Mammary epithelial cell (primary cell): ENCODE data around the gene NMD3.

ENCODE experiments used
- EZH2 ChIP-seq: IDR thresholded peaks from 2 replicates; pipeline ENCODE4 v1.6.1; 2012; ENCODE audit warnings: low read length, inconsistent platforms, borderline replicate concordance
- TF ChIP-seq, protein P1 (sequence below), 2 donors: IDR thresholded peaks in 1 of 2; conservative IDR thresholded peaks in 1 of 2; 2 replicates each; pipeline ENCODE4 v1.5.1; 2011 to 2012; ENCODE audit warnings: inconsistent platforms in 2 of 2, low read length in 2 of 2, mild to moderate bottlenecking in 2 of 2, control low read depth in 1 of 2, low read depth in 1 of 2; ENCODE audit not compliant: insufficient read depth in 1 of 2; ENCODE audit errors: extremely low read depth in 1 of 2

DNA sequence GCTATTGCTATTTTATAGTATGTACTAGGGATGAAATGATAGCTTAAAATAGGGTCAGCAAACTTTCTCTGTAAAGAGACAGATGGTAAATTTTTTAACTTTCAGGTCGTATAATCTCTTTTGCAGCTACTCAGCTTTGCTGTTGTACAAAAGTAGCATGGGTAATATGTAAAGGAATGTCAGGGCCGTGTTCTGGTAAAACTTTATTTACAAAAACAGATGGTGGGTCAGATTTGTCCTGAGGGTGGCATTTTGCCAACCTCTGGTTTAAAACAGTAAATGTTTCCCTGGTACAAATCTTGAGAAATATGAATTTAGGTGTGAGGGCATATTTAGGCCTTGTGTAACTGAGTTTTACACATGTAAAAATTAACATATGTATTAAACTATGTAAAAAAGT lies 18.6 kb downstream of the NMD3 start:
- TF ChIP-seq, protein P1, sequence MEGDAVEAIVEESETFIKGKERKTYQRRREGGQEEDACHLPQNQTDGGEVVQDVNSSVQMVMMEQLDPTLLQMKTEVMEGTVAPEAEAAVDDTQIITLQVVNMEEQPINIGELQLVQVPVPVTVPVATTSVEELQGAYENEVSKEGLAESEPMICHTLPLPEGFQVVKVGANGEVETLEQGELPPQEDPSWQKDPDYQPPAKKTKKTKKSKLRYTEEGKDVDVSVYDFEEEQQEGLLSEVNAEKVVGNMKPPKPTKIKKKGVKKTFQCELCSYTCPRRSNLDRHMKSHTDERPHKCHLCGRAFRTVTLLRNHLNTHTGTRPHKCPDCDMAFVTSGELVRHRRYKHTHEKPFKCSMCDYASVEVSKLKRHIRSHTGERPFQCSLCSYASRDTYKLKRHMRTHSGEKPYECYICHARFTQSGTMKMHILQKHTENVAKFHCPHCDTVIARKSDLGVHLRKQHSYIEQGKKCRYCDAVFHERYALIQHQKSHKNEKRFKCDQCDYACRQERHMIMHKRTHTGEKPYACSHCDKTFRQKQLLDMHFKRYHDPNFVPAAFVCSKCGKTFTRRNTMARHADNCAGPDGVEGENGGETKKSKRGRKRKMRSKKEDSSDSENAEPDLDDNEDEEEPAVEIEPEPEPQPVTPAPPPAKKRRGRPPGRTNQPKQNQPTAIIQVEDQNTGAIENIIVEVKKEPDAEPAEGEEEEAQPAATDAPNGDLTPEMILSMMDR (conservative IDR thresholded peaks at IDR 0.05 in 1 of 2, IDR thresholded peaks at IDR 0.05 in 1 of 2; ENCODE audit: extremely low read depth in 1 of 2, insufficient read depth in 1 of 2, low read depth in 1 of 2, low read length in 2 of 2), result no peak
- TF ChIP-seq EZH2, result no peak
